Neuron (in vitro differentiated cells): ENCODE results near the gene NUCKS1.

Experiments
- H2AFZ ChIP-seq: one replicate; pipeline ENCODE4 v1.6.1; 2013; ENCODE audit warnings: low read depth, mild to moderate bottlenecking, inconsistent platforms, low read length, moderate library complexity
- H3K27me3 ChIP-seq: one replicate; pipeline ENCODE4 v1.6.1; 2013; ENCODE audit warnings: low read length; ENCODE audit not compliant: insufficient read depth
- H3K36me3 ChIP-seq: one replicate; pipeline ENCODE4 v1.6.1; 2013; ENCODE audit warnings: low read length; ENCODE audit not compliant: insufficient read depth
- H3K4me1 ChIP-seq: one replicate; pipeline ENCODE4 v1.6.1; 2013; ENCODE audit warnings: low read length; ENCODE audit not compliant: insufficient read depth
- H3K4me3 ChIP-seq: 2 replicates; pipeline ENCODE4 v1.5.1; 2013; ENCODE audit warnings: mild to moderate bottlenecking, low read length, moderate library complexity
- H3K9me3 ChIP-seq: one replicate; pipeline ENCODE4 v1.6.1; 2013; ENCODE audit warnings: low read length

NUCKS1 gene

GRCh38 chr1:205764578-205764977, 14.6 kb upstream of the NUCKS1 start:
- Histone ChIP-seq H3K4me1 (no peaks in the 10 kb centered on the region), H2AFZ (no peak overlapping the region), H3K27me3 (peaks cover 14% of the 10 kb centered on the region), H3K9me3 (no peaks in the 10 kb centered on the region), H3K36me3 (no peaks in the 10 kb centered on the region), H3K4me3 (no peak overlapping the region)

GRCh38 chr1:205763980-205764379, 14.0 kb upstream of the NUCKS1 start:
- H3K4me3 ChIP-seq: no peak overlapping the region
- H3K27me3 ChIP-seq: peaks cover 14% of the 10 kb centered on the region
- no peak overlapping the region for H2AFZ ChIP-seq
- no peaks in the 10 kb centered on the region for H3K9me3 ChIP-seq
- H3K36me3 ChIP-seq: no peaks in the 10 kb centered on the region
- no peaks in the 10 kb centered on the region for H3K4me1 ChIP-seq

GRCh38 chr1:205760606-205761005, 10.6 kb upstream of the NUCKS1 start:
- Histone ChIP-seq H3K4me3 (no peak overlapping the region), H3K36me3 (no peaks in the 10 kb centered on the region)

DNA sequence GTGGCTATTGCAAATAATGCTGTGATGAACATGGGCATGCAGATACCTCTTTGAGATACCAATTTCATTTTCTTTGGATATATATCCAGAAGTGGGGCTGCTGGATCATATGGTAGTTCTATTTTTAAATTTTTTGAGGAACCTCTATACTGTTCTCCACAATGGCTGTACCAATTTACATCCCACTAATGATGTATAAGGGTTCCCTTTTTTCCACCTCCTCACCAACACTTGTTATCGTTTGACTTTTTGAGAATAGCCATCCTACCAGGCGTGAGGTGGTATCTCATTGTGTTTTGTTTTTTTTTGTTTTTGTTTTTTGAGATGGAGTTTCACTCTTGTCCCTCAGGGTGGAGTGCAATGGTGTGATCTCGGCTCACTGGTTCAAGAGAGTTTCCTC, 6.6 kb upstream of the NUCKS1 start:
- H3K4me1 ChIP-seq: no peaks in the 10 kb centered on the region
- no peak overlapping the region for H2AFZ ChIP-seq
- H3K36me3 ChIP-seq: no peaks in the 10 kb centered on the region
- no peaks in the 10 kb centered on the region for H3K27me3 ChIP-seq
- no peak overlapping the region for H3K4me3 ChIP-seq
- H3K9me3 ChIP-seq: no peaks in the 10 kb centered on the region

More at GRCh38 chr1:205760606-205761005, 10.6 kb upstream of the NUCKS1 start:
- H2AFZ ChIP-seq: no peak overlapping the region
- peaks cover 6% of the 10 kb centered on the region for H3K27me3 ChIP-seq
- no peaks in the 10 kb centered on the region for H3K4me1 ChIP-seq
- no peaks in the 10 kb centered on the region for H3K9me3 ChIP-seq

DNA sequence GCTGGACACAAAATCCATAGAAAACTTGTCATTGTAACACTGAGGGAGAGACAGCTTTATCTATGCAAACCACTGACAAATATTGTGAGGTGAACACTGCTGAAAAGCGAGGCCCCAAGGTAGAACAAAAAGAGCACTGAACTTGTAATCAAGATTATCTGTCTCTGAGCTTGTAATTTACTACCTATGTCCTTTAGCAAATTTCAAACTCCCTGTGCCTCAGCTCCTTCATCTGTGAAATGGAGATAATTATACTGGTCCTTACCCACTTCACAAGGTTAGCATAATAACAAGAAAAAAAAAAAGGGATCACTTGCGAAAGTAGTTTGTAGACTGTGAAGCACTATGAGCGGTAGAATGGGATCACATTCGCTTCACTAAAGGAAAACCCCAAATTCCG, 4.9 kb upstream of the NUCKS1 start:
- H3K4me1 ChIP-seq: no peaks in the 10 kb centered on the region
- H2AFZ ChIP-seq: no peak overlapping the region
- H3K9me3 ChIP-seq: no peaks in the 10 kb centered on the region
- no peak overlapping the region for H3K4me3 ChIP-seq
- H3K27me3 ChIP-seq: no peaks in the 10 kb centered on the region
- no peaks in the 10 kb centered on the region for H3K36me3 ChIP-seq

DNA sequence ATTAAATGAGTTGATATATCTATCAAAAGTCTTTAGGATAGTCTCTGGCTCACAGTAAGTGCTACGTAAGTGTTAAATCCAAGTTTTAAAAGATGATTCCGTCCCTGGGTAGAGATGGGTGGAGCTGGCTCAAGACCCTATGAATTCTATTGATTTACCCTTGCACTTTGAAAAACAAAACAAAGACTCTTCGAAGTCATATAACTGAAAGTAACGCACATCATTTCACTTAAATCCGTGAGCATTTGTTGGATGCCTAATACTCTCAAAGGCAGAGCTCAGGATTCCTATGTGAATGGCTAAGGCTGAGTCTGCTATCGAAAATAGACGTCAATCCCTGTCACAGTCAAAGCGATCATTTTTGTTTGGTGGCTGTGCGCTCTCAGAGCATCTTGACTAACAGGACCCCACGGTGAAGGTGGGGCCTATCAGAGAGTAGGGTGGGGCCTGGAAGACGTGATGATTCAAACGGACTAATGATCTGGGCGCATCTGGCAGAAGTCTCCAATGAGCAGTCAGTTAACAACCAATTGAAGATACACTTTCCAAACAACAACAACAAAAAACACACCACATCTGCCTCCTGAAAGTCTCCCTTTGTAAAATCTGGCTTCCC, 1.2 kb upstream of the NUCKS1 start:
- Histone ChIP-seq H3K36me3 (peaks cover 2% of the 10 kb centered on the region), H3K9me3 (no peaks in the 10 kb centered on the region), H2AFZ (peak overlapping the region; percentile 96), H3K4me3 (no peak overlapping the region), H3K4me1 (peaks cover 20% of the 10 kb centered on the region), H3K27me3 (no peaks in the 10 kb centered on the region)

GRCh38 chr1:205749234-205750137, 496 bp downstream of the NUCKS1 start:
- Histone ChIP-seq H3K9me3 (no peaks in the 10 kb centered on the region), H3K4me3 (peak overlapping the region; percentile 91), H3K27me3 (no peaks in the 10 kb centered on the region), H3K4me1 (peaks cover 24% of the 10 kb centered on the region), H2AFZ (no peak overlapping the region), H3K36me3 (peaks cover 12% of the 10 kb centered on the region)

DNA sequence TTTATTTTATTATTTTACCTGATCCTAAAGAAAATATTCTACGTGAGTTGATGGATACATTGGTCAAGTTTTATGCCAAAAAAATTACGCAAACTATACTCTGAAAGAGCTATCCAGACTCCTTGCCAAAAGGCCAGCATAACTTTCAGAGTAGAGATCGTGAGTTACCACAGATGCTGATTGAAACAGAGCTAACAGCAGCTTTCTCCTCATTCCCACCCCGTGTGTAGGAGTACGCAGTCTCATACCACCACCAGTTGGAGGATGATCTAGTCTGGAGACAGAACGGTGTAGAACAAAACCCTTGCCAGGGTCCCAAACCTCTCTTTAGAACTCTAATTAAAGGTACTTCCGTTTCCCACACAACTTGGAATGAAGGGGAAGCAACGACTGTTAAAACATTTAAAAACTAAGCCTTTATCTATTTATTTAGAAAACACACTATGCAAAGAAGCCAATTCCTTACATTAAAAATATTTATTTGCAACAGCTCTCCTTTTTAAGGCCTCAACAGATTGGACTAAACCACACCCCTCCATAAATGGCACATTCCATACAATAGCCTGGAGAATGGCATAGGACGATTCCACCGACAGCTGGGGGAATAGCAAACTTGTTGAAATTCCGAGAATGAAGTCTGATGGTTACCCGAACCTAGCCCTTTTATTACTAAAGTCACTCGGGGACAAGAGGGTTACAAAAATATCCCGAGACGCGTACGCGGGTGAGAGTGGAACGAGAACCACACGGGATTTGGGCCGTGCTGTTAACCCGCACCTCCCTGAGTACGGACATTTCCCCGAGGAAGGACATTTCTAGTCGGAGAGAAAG, 1.4 kb downstream of the NUCKS1 start:
- H3K9me3 ChIP-seq: no peaks in the 10 kb centered on the region
- H3K4me3 ChIP-seq: peak overlapping the region; percentile 91
- H2AFZ ChIP-seq: no peak overlapping the region
- H3K36me3 ChIP-seq: peaks cover 12% of the 10 kb centered on the region
- H3K4me1 ChIP-seq: peaks cover 24% of the 10 kb centered on the region
- no peaks in the 10 kb centered on the region for H3K27me3 ChIP-seq

DNA sequence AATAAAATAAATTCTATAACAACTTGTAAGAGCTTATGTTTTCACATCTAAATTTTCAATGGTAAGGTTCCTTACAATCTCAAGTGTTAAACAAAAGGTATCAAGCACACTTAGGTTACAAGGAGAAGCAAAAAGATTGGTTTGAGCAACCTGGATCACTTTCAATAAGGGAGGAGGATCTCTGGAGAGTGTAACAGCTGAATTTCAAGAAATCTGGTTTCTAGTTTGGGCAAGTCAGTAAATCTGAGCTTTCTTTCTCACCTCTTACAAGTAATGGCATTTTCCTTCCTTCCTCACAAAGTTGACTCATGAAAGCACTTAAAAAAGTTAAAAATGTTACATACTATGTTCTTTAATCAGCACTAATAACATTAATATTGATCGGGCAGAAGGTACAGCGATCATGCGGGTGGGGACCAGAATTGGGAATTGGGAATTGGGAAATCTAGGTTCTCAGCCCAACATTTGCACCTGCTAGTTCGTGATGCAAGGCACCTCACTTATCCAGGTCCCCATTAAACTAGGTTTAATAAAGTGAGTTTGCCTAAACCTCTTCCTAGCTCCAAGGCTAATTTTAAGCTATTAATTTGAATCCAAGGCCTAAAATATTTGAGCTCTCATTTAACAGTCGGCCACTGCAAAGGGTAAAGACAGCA, 3.1 kb downstream of the NUCKS1 start:
- Histone ChIP-seq H3K4me1 (peaks cover 24% of the 10 kb centered on the region), H3K9me3 (no peaks in the 10 kb centered on the region), H3K36me3 (peaks cover 13% of the 10 kb centered on the region), H3K27me3 (no peaks in the 10 kb centered on the region), H2AFZ (no peak overlapping the region), H3K4me3 (peak overlapping the region; percentile 91)

GRCh38 chr1:205744403-205744802, 5.6 kb downstream of the NUCKS1 start:
- Histone ChIP-seq H2AFZ (no peak overlapping the region), H3K4me3 (no peak overlapping the region), H3K27me3 (no peaks in the 10 kb centered on the region), H3K36me3 (peaks cover 29% of the 10 kb centered on the region), H3K9me3 (no peaks in the 10 kb centered on the region), H3K4me1 (peaks cover 24% of the 10 kb centered on the region)

DNA sequence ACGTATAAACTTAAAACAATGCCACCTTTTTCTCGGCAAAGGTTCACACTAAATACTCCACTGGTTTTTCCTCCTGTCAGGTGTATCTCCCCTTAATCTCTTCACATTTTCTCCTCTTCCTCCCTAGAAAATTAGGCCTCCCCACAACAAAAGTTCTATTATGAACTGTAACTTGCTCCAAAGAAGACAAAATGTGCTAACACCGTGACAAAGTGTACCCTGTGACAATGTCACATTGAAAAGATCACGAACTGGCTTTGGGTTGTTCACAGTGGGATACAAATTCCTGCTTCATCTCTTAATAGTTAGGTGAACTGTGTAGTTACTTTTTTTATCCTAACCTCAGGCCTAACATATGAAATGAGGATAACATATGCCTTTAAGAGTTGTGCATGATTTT, 6.0 kb downstream of the NUCKS1 start:
- Histone ChIP-seq H3K36me3 (peaks cover 30% of the 10 kb centered on the region), H3K4me3 (no peak overlapping the region), H3K27me3 (no peaks in the 10 kb centered on the region), H3K9me3 (no peaks in the 10 kb centered on the region), H3K4me1 (peaks cover 24% of the 10 kb centered on the region), H2AFZ (no peak overlapping the region)

DNA sequence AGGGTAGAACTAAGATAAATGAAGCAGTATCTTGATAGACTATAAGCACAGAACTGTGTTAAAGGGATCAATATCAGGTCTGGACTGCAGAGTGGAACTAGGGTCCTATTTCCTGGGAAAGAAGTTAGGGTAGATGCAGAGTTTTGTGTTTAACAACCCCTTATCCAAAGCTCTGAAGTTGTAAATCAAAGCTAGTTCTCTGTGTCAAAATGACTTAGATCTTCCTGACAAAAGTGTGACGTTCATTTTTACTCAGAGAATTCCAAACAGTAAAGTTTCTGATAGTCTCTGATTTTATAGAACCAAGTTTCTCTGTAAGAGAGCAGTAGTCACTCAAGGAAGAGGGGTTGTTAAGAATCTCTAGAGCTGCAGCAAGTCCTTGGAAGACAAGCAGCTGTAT, 8.3 kb downstream of the NUCKS1 start:
- H3K4me3 ChIP-seq: no peak overlapping the region
- H3K36me3 ChIP-seq: peaks cover 41% of the 10 kb centered on the region
- no peaks in the 10 kb centered on the region for H3K9me3 ChIP-seq
- H2AFZ ChIP-seq: no peak overlapping the region
- H3K27me3 ChIP-seq: no peaks in the 10 kb centered on the region
- peaks cover 9% of the 10 kb centered on the region for H3K4me1 ChIP-seq
